HEK293 (cell line): ENCODE measurements around the gene PPFIA4.

Experiments used
- CTCF ChIP-seq: fragments of 450-650 bp; formaldehyde crosslinking; IDR thresholded peaks from 2 replicates; pipeline ENCODE4 v1.5.1; 2016; ENCODE audit warnings: missing biosample characterization, missing genetic modification characterization
- FEZF1 ChIP-seq: fragments of 450-650 bp; formaldehyde crosslinking; IDR thresholded peaks from 2 replicates; pipeline ENCODE4 v1.5.1; 2016; ENCODE audit warnings: missing biosample characterization, missing genetic modification characterization
- HOXC10 ChIP-seq: sonication (generic); formaldehyde crosslinking; IDR thresholded peaks from 2 replicates; pipeline ENCODE4 v1.8.1; 2023; ENCODE audit warnings: mild to moderate bottlenecking, missing genetic modification reagents
- HOXD13 ChIP-seq: sonication (generic); formaldehyde crosslinking; IDR thresholded peaks from 2 replicates; pipeline ENCODE4 v1.8.0; 2022; ENCODE audit warnings: missing genetic modification reagents, borderline replicate concordance
- IKZF3 ChIP-seq: fragments of 450-650 bp; IDR thresholded peaks from 2 replicates; pipeline ENCODE4 v1.5.0; 2018; ENCODE audit warnings: missing biosample characterization, mild to moderate bottlenecking, missing genetic modification characterization, moderate library complexity
- KLF7 ChIP-seq: fragments of 450-650 bp; formaldehyde crosslinking; IDR thresholded peaks from 2 replicates; pipeline ENCODE4 v1.5.1; 2016; ENCODE audit warnings: missing biosample characterization, missing genetic modification characterization, borderline replicate concordance
- KLF8 ChIP-seq: fragments of 450-650 bp; formaldehyde crosslinking; IDR thresholded peaks from 2 replicates; pipeline ENCODE4 v1.5.1; 2016; ENCODE audit warnings: missing biosample characterization, missing genetic modification characterization
- MZF1 ChIP-seq: fragments of 450-650 bp; formaldehyde crosslinking; IDR thresholded peaks from 2 replicates; pipeline ENCODE4 v1.5.1; 2017; ENCODE audit warnings: missing biosample characterization, missing genetic modification characterization, borderline replicate concordance
- SALL2 ChIP-seq: fragments of 450-650 bp; formaldehyde crosslinking; IDR thresholded peaks from 2 replicates; pipeline ENCODE4 v1.5.0; 2017; ENCODE audit warnings: missing biosample characterization, mild to moderate bottlenecking, missing genetic modification characterization, borderline replicate concordance
- ZBTB17 ChIP-seq: fragments of 450-650 bp; formaldehyde crosslinking; IDR thresholded peaks from 2 replicates; pipeline ENCODE4 v1.5.1; 2016; ENCODE audit warnings: missing biosample characterization, missing genetic modification characterization
- ZFP3 ChIP-seq: fragments of 450-650 bp; formaldehyde crosslinking; IDR thresholded peaks from 2 replicates; pipeline ENCODE4 v1.5.1; 2016; ENCODE audit warnings: low read depth, missing biosample characterization, missing genetic modification characterization
- ZFP69B ChIP-seq: fragments of 450-650 bp; formaldehyde crosslinking; IDR thresholded peaks from 2 replicates; pipeline ENCODE4 v1.5.1; 2016; ENCODE audit warnings: missing biosample characterization, missing genetic modification characterization
- ZIC2 ChIP-seq: fragments of 450-650 bp; formaldehyde crosslinking; IDR thresholded peaks from 2 replicates; pipeline ENCODE4 v1.5.1; 2016; ENCODE audit warnings: missing biosample characterization, missing genetic modification characterization
- ZNF121 ChIP-seq: fragments of 450-650 bp; formaldehyde crosslinking; IDR thresholded peaks from 2 replicates; pipeline ENCODE4 v1.5.1; 2016; ENCODE audit warnings: missing biosample characterization, missing genetic modification characterization
- ZNF155 ChIP-seq: fragments of 450-650 bp; formaldehyde crosslinking; IDR thresholded peaks from 2 replicates; pipeline ENCODE4 v1.5.1; 2016; ENCODE audit warnings: missing biosample characterization, missing genetic modification characterization
- ZNF169 ChIP-seq: fragments of 450-650 bp; formaldehyde crosslinking; IDR thresholded peaks from 2 replicates; pipeline ENCODE4 v1.5.1; 2016; ENCODE audit warnings: missing biosample characterization, missing genetic modification characterization
- ZNF18 ChIP-seq: fragments of 450-650 bp; formaldehyde crosslinking; IDR thresholded peaks from 2 replicates; pipeline ENCODE4 v1.5.1; 2016; ENCODE audit warnings: missing biosample characterization, missing genetic modification characterization
- ZNF2 ChIP-seq: fragments of 450-650 bp; formaldehyde crosslinking; IDR thresholded peaks from 2 replicates; pipeline ENCODE4 v1.5.1; 2016; ENCODE audit warnings: missing biosample characterization, missing genetic modification characterization
- ZNF24 ChIP-seq: fragments of 450-650 bp; formaldehyde crosslinking; IDR thresholded peaks from 2 replicates; pipeline ENCODE4 v1.5.1; 2016; ENCODE audit warnings: missing biosample characterization, missing genetic modification characterization
- ZNF280D ChIP-seq: fragments of 450-650 bp; formaldehyde crosslinking; IDR thresholded peaks from 2 replicates; pipeline ENCODE4 v1.5.1; 2016; ENCODE audit warnings: missing biosample characterization, missing genetic modification characterization
- ZNF302 ChIP-seq: fragments of 450-650 bp; formaldehyde crosslinking; IDR thresholded peaks from 2 replicates; pipeline ENCODE4 v1.5.1; 2016; ENCODE audit warnings: missing biosample characterization, missing genetic modification characterization, low read depth
- ZNF324 ChIP-seq: fragments of 450-650 bp; formaldehyde crosslinking; IDR thresholded peaks from 2 replicates; pipeline ENCODE4 v1.5.1; 2016; ENCODE audit warnings: missing biosample characterization, missing genetic modification characterization
- ZNF341 ChIP-seq: fragments of 450-650 bp; formaldehyde crosslinking; IDR thresholded peaks from 2 replicates; pipeline ENCODE4; 2016; ENCODE audit warnings: low read depth, missing biosample characterization, missing genetic modification characterization
- ZNF416 ChIP-seq: fragments of 450-650 bp; formaldehyde crosslinking; IDR thresholded peaks from 2 replicates; pipeline ENCODE4 v1.5.1; 2016; ENCODE audit warnings: missing biosample characterization, missing genetic modification characterization
- ZNF521 ChIP-seq: fragments of 450-650 bp; formaldehyde crosslinking; IDR thresholded peaks from 2 replicates; pipeline ENCODE4 v1.5.1; 2017; ENCODE audit warnings: missing biosample characterization, mild to moderate bottlenecking, missing genetic modification characterization
- ZNF621 ChIP-seq: fragments of 450-650 bp; formaldehyde crosslinking; IDR thresholded peaks from 2 replicates; pipeline ENCODE4 v1.5.1; 2017; ENCODE audit warnings: missing biosample characterization, missing genetic modification characterization
- ZNF654 ChIP-seq: fragments of 450-650 bp; formaldehyde crosslinking; IDR thresholded peaks from 2 replicates; pipeline ENCODE4 v1.5.1; 2016; ENCODE audit warnings: low read depth, missing biosample characterization, missing genetic modification characterization
- TF ChIP-seq, protein P1 (sequence below): fragments of 450-650 bp; formaldehyde crosslinking; IDR thresholded peaks from 2 replicates; pipeline ENCODE4 v1.5.1; 2016; ENCODE audit warnings: missing biosample characterization, missing genetic modification characterization
- TF ChIP-seq, protein P2 (sequence below): fragments of 450-650 bp; formaldehyde crosslinking; optimal IDR thresholded peaks from 2 replicates; pipeline ENCODE3; 2016; ENCODE audit warnings: missing biosample characterization, mild to moderate bottlenecking, missing genetic modification characterization

PPFIA4 gene

DNA sequence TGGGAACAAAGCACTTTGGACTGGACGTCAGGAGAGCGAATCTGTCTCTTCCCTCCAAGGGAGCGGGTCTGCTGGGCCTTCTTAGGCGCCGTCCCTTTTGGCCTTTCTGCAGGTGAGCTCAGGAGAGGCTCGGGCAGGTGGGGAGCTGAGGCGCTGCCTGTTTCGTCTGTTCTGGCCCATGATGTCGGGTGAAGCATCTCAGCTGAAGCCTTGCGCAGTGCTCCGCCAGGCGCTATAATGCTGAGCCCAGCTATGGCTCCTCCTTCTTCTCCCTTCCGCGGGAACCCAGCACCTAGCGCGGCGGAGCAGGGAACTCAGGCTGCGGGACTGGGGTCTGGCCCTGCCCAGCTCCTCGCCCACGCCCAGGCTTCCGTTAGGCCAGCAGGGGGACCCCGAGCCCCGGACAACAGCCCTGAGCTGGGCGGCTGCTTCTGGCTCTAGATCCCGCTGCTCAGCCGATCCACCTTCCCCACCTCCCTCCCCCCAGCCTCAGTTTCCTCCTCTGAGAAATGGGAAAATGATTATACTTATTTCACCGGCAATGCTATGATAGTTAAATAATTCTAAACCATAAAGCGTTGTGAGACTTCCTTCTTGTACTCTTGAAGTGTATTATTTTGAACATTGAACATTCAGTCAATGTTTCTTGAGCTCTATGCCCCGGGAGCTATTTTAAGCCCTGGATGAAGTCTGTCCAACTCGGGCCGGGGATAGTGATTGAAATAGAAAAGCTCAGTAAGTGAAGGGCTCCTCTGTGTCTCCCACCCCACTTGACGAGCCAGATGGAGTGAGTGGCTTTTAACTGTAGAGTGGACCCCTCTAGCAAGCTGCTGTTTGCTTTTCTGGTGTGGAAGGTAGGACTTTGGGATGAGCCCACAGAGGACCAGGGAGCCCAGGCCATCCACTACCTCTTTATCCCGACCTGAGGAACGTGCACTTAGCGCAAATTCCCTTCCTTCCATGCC, 91.6 kb downstream of the PPFIA4 start (continued):
- TF ChIP-seq, protein P1, sequence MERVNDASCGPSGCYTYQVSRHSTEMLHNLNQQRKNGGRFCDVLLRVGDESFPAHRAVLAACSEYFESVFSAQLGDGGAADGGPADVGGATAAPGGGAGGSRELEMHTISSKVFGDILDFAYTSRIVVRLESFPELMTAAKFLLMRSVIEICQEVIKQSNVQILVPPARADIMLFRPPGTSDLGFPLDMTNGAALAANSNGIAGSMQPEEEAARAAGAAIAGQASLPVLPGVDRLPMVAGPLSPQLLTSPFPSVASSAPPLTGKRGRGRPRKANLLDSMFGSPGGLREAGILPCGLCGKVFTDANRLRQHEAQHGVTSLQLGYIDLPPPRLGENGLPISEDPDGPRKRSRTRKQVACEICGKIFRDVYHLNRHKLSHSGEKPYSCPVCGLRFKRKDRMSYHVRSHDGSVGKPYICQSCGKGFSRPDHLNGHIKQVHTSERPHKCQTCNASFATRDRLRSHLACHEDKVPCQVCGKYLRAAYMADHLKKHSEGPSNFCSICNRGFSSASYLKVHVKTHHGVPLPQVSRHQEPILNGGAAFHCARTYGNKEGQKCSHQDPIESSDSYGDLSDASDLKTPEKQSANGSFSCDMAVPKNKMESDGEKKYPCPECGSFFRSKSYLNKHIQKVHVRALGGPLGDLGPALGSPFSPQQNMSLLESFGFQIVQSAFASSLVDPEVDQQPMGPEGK (tag by site-specific recombination), result peak; percentile 60
- TF ChIP-seq ZNF521 (tag by site-specific recombination) (no peak), ZNF2 (tag by site-specific recombination) (no peak), ZNF302 (no peak), KLF7 (tag by site-specific recombination) (no peak; the same call in 1 of the 2 replicates), ZBTB17 (tag by site-specific recombination) (peak; percentile 69; the same call in 1 of the 2 replicates), MZF1 (tag by site-specific recombination) (peak; percentile 74; the same call in 1 of the 2 replicates), ZFP3 (no peak), ZNF416 (tag by site-specific recombination) (no peak), FEZF1 (tag by site-specific recombination) (no peak), ZNF18 (no peak), ZNF621 (tag by site-specific recombination) (no peak), KLF8 (tag by site-specific recombination) (no peak), ZNF324 (no peak), ZNF121 (tag by site-specific recombination) (0 out of 2 replicates have a peak, but pooled peaks have one; percentile 35), CTCF (tag by site-specific recombination) (peak; percentile 92), ZNF341 (peak; percentile 97), ZNF169 (tag by site-specific recombination) (no peak), ZNF24 (tag by site-specific recombination) (no peak), HOXC10 (CRISPR knock-in tag) (no peak), ZNF280D (tag by site-specific recombination) (no peak), ZFP69B (tag by site-specific recombination) (no peak), ZNF155 (tag by site-specific recombination) (no peak), ZIC2 (tag by site-specific recombination) (no peak), ZNF654 (tag by site-specific recombination) (peak; percentile 84), HOXD13 (CRISPR knock-in tag) (no peak), SALL2 (tag by site-specific recombination) (no peak), IKZF3 (tag by site-specific recombination) (no peak)
- TF ChIP-seq, protein P2, sequence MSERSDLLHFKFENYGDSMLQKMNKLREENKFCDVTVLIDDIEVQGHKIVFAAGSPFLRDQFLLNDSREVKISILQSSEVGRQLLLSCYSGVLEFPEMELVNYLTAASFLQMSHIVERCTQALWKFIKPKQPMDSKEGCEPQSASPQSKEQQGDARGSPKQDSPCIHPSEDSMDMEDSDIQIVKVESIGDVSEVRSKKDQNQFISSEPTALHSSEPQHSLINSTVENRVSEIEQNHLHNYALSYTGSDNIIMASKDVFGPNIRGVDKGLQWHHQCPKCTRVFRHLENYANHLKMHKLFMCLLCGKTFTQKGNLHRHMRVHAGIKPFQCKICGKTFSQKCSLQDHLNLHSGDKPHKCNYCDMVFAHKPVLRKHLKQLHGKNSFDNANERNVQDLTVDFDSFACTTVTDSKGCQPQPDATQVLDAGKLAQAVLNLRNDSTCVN (tag by site-specific recombination), result no peak
